Measurements from ENCODE around the gene ZC3H7A.

Gene ZC3H7A

DNA sequence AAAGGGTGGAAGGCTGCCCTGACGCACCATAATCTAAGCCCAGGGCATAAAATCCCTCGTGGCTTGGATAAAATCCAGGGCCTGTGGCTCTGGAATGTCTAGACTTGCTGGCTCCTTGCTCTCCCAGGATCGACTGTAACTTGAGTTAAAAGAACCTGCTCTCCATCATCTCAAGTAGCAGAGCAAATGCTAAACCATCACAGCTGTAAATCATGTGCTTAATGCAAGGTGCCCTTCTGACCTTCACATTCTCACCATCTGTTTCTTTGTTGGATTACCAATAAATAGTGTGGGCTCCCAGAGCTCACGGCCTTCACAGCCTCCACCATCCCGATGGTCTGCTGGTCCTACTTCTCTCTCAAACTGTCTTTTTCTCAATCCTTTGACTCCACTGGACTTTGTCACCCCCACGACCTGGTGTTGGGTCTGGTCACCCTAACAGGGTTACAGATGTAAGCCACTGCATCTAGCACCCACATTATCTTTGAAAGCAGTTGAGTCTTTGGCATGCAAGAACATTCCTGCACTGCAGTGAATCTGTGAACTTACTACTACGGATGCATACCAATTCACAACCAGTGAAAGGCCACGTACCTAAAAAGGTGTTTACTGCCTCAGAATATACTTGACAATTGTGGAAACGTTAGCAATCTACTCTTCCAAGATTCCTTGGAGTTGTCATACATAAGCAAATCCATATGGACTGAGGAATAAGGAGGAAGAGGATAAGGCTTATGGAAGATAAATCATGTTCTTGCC, 39.0 kb upstream of the ZC3H7A start:
- Histone ChIP-seq H3K9me3 (ENCODE audit: low read length) (no peaks in the 10 kb centered on the region), H3F3A (ENCODE audit: insufficient read depth, low read length) (peaks cover 7% of the 10 kb centered on the region; the same call in 1 of the 2 replicates), H3K27me3 (ENCODE audit: insufficient read depth, low read length) (no peaks in the 10 kb centered on the region), H3K9me2 (ENCODE audit: low read depth, low read length) (no peaks in the 10 kb centered on the region), H3K4me2 (ENCODE audit: low read length) (no peak overlapping the region), H3K4me3 (ENCODE audit: low read depth, low read length, poor library complexity, severe bottlenecking) (no peak overlapping the region), H3K27ac (ENCODE audit: low read depth, low read length, poor library complexity, severe bottlenecking) (no peak overlapping the region), H3K36me3 (ENCODE audit: insufficient read depth, low read length) (peaks cover 58% of the 10 kb centered on the region), H3K4me1 (ENCODE audit: insufficient read depth, low read length, severe bottlenecking) (no peaks in the 10 kb centered on the region), H3K9ac (ENCODE audit: low read length) (no peak overlapping the region), H2AFZ (ENCODE audit: low read length) (no peak overlapping the region), H3K79me2 (ENCODE audit: insufficient read depth, low read length) (no peaks in the 10 kb centered on the region), H4K20me1 (ENCODE audit: insufficient read depth, low read length) (no peaks in the 10 kb centered on the region)
- TF ChIP-seq, protein P1, sequence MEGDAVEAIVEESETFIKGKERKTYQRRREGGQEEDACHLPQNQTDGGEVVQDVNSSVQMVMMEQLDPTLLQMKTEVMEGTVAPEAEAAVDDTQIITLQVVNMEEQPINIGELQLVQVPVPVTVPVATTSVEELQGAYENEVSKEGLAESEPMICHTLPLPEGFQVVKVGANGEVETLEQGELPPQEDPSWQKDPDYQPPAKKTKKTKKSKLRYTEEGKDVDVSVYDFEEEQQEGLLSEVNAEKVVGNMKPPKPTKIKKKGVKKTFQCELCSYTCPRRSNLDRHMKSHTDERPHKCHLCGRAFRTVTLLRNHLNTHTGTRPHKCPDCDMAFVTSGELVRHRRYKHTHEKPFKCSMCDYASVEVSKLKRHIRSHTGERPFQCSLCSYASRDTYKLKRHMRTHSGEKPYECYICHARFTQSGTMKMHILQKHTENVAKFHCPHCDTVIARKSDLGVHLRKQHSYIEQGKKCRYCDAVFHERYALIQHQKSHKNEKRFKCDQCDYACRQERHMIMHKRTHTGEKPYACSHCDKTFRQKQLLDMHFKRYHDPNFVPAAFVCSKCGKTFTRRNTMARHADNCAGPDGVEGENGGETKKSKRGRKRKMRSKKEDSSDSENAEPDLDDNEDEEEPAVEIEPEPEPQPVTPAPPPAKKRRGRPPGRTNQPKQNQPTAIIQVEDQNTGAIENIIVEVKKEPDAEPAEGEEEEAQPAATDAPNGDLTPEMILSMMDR (IDR thresholded peaks at IDR 0.05; ENCODE audit: low read length): no peak
- no peak for TF ChIP-seq EZH2 (IDR thresholded peaks at IDR 0.05; ENCODE audit: borderline replicate concordance, low read length)

DNA sequence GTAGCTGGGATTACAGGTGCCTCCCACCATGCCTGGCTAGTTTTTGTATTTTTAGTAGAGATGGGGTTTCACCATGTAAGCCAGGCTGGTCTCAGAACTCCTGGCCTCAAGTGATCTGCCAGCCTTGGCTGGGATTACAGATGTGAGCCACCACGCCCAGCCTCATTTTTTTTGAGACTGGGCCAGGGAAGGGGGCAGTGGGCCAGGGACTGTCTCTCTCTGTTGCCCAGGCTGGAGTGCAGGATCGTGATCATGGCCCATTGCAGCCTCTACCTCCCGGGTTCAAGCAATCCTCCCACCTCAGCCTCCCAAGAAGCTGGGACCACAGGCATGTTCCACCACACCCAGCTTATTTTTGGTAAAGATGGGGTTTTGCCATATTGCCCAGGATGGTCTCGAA, 38.3 kb upstream of the ZC3H7A start:
- H3K9ac ChIP-seq (ENCODE audit: low read length): no peak overlapping the region
- H3F3A ChIP-seq (ENCODE audit: insufficient read depth, low read length): peaks cover 7% of the 10 kb centered on the region; the same call in 1 of the 2 replicates
- H3K36me3 ChIP-seq (ENCODE audit: insufficient read depth, low read length): peaks cover 50% of the 10 kb centered on the region

DNA sequence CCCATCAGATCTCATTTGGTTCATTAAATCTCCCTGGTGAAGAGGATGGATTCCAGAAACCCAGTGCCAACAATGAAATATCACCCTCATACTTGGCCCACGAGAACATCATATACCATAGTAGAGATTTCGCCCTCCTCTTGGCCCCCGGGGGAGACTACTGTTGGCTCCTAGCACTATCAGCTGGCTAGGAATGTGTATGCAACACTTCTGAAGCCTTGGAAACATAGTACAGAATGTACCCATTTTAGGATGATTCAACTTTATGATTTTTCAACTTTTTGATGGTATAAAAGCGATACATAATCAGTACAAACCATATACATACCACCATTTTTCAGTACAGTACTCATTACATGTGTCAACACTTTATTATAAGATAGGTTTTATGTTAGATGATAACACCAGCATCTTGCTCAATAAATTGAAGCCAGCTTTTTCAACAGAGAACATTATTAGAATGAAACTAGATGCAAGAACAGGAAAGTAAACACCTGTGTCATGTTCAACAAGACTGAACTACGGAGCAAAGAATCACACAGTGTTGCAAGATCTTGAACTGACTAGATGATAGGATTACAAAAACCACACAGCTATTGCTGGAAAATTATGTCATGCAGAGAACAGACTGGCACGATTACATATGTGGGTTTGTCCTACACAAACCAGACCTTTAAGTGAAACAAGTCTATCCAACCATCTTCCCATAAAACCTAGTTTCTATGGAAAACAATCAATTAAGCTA, 37.1 kb upstream of the ZC3H7A start:
- H3K4me3 ChIP-seq (ENCODE audit: low read depth, low read length, poor library complexity, severe bottlenecking): no peak overlapping the region
- no peak overlapping the region for H3K4me2 ChIP-seq (ENCODE audit: low read length)
- TF ChIP-seq, protein P1 (IDR thresholded peaks at IDR 0.05; ENCODE audit: low read length): no peak
- no peak for TF ChIP-seq EZH2 (IDR thresholded peaks at IDR 0.05; ENCODE audit: borderline replicate concordance, low read length)
- no peaks in the 10 kb centered on the region for H3K27me3 ChIP-seq (ENCODE audit: insufficient read depth, low read length)
- peaks cover 38% of the 10 kb centered on the region for H3K36me3 ChIP-seq (ENCODE audit: insufficient read depth, low read length)
- H2AFZ ChIP-seq (ENCODE audit: low read length): no peak overlapping the region
- H3K79me2 ChIP-seq (ENCODE audit: insufficient read depth, low read length): no peaks in the 10 kb centered on the region
- peaks cover 7% of the 10 kb centered on the region; the same call in 1 of the 2 replicates for H3F3A ChIP-seq (ENCODE audit: insufficient read depth, low read length)
- H3K9ac ChIP-seq (ENCODE audit: low read length): no peak overlapping the region
- no peak overlapping the region for H3K27ac ChIP-seq (ENCODE audit: low read depth, low read length, poor library complexity, severe bottlenecking)
- no peaks in the 10 kb centered on the region for H3K9me3 ChIP-seq (ENCODE audit: low read length)
- H3K9me2 ChIP-seq (ENCODE audit: low read depth, low read length): no peaks in the 10 kb centered on the region
- no peaks in the 10 kb centered on the region for H3K4me1 ChIP-seq (ENCODE audit: insufficient read depth, low read length, severe bottlenecking)
- H4K20me1 ChIP-seq (ENCODE audit: insufficient read depth, low read length): no peaks in the 10 kb centered on the region

More for the DNA sequence above, 38.3 kb upstream of the ZC3H7A start:
- Histone ChIP-seq H4K20me1 (ENCODE audit: insufficient read depth, low read length) (no peaks in the 10 kb centered on the region), H3K9me2 (ENCODE audit: low read depth, low read length) (no peaks in the 10 kb centered on the region), H3K9me3 (ENCODE audit: low read length) (no peaks in the 10 kb centered on the region), H3K27me3 (ENCODE audit: insufficient read depth, low read length) (no peaks in the 10 kb centered on the region), H3K4me3 (ENCODE audit: low read depth, low read length, poor library complexity, severe bottlenecking) (no peak overlapping the region), H3K79me2 (ENCODE audit: insufficient read depth, low read length) (no peaks in the 10 kb centered on the region), H3K27ac (ENCODE audit: low read depth, low read length, poor library complexity, severe bottlenecking) (no peak overlapping the region), H2AFZ (ENCODE audit: low read length) (no peak overlapping the region), H3K4me1 (ENCODE audit: insufficient read depth, low read length, severe bottlenecking) (no peaks in the 10 kb centered on the region), H3K4me2 (ENCODE audit: low read length) (no peak overlapping the region)
- no peak for TF ChIP-seq EZH2 (IDR thresholded peaks at IDR 0.05; ENCODE audit: borderline replicate concordance, low read length)
- TF ChIP-seq, protein P1 (IDR thresholded peaks at IDR 0.05; ENCODE audit: low read length): no peak

Data from OCI-LY1 (cell line).